ENCODE measurements around the gene CIBAR2.

Gene CIBAR2

DNA sequence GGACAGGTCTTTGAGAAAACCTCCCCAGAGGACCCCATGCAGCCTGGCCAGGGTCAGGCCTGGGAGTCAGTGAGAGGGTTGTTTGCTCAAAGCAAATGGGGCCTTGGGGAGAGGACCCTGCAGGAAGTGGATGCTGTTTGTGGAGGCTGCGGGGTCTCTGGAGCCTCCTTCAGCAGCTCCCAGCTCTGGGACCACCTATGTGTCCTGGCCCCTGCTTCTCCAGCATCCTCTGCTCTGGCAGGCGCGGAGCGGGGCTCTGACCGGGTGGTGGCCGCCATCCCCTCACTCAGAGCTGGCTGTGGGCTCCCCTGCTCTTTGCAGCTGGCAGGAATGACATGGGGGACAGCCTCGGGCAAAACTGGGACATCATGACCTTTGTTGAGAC, 29.8 kb upstream of the CIBAR2 start:
- TF ChIP-seq, protein P1, sequence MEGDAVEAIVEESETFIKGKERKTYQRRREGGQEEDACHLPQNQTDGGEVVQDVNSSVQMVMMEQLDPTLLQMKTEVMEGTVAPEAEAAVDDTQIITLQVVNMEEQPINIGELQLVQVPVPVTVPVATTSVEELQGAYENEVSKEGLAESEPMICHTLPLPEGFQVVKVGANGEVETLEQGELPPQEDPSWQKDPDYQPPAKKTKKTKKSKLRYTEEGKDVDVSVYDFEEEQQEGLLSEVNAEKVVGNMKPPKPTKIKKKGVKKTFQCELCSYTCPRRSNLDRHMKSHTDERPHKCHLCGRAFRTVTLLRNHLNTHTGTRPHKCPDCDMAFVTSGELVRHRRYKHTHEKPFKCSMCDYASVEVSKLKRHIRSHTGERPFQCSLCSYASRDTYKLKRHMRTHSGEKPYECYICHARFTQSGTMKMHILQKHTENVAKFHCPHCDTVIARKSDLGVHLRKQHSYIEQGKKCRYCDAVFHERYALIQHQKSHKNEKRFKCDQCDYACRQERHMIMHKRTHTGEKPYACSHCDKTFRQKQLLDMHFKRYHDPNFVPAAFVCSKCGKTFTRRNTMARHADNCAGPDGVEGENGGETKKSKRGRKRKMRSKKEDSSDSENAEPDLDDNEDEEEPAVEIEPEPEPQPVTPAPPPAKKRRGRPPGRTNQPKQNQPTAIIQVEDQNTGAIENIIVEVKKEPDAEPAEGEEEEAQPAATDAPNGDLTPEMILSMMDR (IDR thresholded peaks at IDR 0.05; ENCODE audit: extremely low read depth, missing control alignments): no peak
- DNase-seq (ENCODE audit: low spot score): no peak

DNA sequence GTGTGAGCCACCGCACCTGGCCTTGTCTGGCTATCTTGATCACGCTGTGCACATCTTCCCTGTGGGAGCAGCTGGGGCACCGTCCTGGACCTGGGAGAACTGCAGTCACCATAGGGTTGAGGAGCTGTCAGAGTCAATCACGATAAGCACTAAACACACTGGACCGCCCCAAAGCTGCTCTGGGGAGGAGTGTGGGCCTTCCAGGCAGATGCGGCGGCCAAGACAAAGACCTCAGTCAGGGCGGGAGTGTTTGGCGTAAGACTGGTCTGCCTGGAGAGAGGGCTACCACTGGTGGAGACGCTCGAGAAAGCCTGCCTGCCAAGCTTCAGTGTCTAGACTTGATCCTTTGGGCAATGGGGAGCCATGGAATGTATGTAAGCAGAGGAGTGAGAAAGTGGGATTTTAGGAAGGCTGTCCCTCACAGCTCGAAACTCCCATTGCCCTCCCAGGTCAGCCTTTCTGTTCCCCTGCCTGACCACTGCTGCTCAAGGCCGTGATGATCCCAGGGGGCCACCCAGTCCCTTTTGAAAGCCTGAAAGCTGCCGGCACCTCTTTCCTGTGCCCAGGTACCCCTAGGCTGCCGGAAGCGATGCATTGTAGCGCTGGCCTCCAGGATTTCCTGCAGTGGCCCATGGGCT, 29.3 kb upstream of the CIBAR2 start:
- TF ChIP-seq, protein P1 (IDR thresholded peaks at IDR 0.05; ENCODE audit: extremely low read depth, missing control alignments): no peak
- no peak for DNase-seq (ENCODE audit: low spot score)

DNA sequence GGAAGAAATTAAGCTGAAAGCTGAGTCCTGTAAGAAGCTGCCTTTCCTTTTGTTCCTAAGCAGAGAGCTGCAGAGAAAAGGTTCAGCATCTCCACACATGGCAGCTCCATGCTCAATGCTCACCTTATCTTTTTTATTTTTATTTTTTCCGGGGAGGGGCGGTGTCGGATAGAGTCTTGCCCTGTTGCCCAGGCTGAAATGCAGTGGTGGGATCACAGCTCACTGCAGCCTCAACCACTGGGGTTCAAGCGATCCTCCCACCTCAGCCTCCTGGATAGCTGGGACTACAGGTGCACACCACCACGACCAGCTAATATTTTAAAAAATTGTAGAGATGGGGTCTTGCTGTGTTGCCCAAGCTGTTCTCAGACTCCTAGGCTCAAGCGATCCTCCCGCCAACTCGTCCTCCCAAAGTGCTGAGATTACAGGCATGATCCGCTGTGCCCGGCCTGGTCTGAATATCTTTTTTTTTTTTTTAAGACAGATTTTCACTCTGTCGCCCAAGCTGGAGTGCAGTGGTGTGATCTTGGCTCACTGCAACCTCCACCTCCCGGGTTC, 28.3 kb upstream of the CIBAR2 start:
- TF ChIP-seq, protein P1 (IDR thresholded peaks at IDR 0.05; ENCODE audit: extremely low read depth, missing control alignments): no peak
- DNase-seq (ENCODE audit: low spot score): no peak

DNA sequence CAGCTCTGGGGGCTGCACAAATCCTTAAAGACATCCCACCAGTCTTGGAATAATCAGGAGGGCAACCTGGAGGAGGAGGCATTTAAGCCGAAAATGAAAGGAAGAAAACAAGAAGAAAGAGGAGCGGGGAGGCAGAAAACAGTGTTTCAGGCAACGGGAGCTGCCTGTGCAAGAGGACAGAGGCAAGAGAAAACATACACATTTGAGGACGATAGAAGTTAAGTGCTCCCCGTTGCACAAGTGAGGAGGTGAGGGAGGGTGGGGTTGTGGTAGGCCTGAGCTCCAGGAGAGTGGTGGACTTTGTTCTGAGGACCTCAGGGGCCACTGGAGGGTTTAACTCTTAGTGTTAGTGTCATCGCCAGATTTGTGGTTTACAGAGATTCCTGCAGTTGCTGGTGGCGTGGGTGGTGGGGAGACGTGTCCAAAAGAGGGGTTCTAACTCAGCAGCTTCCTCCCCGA, 27.6 kb upstream of the CIBAR2 start:
- DNase-seq (ENCODE audit: low spot score): no peak
- TF ChIP-seq, protein P1 (IDR thresholded peaks at IDR 0.05; ENCODE audit: extremely low read depth, missing control alignments): no peak

DNA sequence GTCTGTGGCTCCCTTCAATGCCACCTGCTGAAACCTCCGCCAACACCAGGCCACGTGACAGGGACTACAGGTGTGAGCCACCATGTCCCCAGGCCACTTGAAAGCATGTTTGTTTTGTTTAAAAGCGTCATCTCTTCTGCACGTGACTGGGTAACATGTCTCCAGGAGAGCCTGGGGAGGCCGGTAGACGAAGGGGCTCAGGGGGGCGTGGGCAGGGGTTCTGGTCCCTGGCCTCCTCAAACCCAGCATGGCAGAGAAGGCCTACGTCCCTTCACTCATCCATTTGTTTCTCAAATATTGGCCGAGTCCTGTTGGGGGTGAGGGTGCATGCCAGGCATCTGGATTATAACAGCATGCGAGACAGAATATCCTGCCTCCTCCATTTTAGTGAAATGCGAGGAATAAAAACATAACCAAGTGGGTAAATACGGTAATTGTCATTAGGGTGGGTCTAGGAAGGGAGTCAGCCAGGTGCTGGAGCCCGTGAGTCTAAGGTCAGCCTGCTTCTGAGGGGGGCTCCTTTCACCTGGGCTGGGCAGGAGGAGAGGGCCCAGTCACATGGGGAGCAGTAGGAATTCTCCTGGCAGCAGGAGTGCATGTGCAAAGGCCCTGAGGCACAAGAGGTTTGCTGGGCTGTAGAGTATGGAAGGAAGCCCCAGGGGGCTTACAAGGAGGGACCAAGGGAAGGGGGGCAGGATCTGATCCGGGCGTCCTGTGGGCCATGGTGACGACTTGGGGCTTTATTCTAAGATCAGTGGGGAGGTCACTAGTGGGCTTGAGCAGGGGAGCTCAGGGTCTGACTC, 26.8 kb upstream of the CIBAR2 start:
- DNase-seq (ENCODE audit: low spot score): no peak
- TF ChIP-seq, protein P1 (IDR thresholded peaks at IDR 0.05; ENCODE audit: extremely low read depth, missing control alignments): no peak

DNA sequence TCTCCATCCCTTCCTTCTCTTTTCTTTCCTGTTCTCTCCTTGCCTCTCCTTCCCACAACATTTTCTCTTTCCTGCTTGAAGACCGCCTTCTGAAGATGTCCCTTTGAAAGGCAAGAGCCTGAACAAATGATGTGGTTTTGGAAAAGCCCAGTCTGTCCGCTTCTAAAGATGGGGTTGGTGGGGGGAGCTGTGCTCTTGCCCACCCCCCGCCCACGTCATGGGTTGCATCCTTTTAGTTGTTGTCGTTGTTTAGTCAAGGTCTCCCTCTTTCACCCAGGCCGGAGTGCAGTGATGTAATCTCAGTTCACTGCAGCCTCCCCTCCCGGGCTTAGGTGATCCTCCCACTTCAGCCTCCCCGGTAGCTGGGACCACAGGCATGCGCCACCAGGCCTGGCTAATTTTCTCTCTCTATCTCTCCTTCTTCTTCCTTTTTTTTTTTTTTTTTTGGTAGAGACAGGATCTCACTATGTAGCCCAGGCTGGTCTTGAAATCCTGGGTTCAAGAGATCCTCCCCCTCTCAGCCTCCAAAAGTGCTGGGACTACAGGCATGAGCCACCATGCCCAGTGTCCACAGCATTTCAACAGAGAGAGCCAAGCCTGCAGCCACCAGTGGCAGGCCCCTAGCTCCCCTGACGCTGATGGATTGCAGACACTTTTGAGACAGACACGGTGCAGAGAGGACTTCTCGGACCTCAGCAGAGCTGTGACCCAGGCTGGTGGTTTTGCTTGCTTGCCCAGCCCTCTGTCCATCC, 26.0 kb upstream of the CIBAR2 start:
- DNase-seq (ENCODE audit: low spot score): no peak
- TF ChIP-seq, protein P1 (IDR thresholded peaks at IDR 0.05; ENCODE audit: extremely low read depth, missing control alignments): no peak

All from GM20000 (cell line).